ENCODE measurements around the gene ZPLD1. TPM values are rescaled to one million over a fixed set of nuclear protein-coding genes. Genes with fewer than 3 reads are reported as not detected.

Gene ZPLD1
- total and polyA plus RNA-seq, 2 of the 4 experiments (the other 2 are of a cell fraction), result under 0.01 to 0.03 TPM

- ChIA-PET CTCF (no interaction called here), POLR2A (ENCODE audit: unreplicated experiment) (no interaction called here)
- no peak overlapping the region for H3K23ac ChIP-seq (ENCODE audit: low read depth, low read length)
- H3K4me2 ChIP-seq (ENCODE audit: low read depth, low read length), result no peak overlapping the region
- dilution Hi-C loops (cut with HindIII; ENCODE audit: low sequenced_read_pairs, unreplicated experiment) (no loop called here), in situ Hi-C loops (cut with MboI; ENCODE audit: low sequenced_read_pairs) (no loop called here), intact Hi-C loops (cut with micrococcal nuclease) (no loop called here)
- H3K36me3 ChIP-seq (ENCODE audit: control insufficient read depth, insufficient read depth, low read length), result no peaks in the 10 kb centered on the region
- H3K27ac ChIP-seq (ENCODE audit: insufficient read depth, low read length), result no peak overlapping the region
- WGBS, 2 experiments (ENCODE audit: extremely low coverage in 2 of 2, insufficient read length in 1 of 2), result no CpG with 5 or more reads among the region's 2 CpGs
- H3K9me3 ChIP-seq (ENCODE audit: control insufficient read depth, insufficient read depth, low read length), result no peaks in the 10 kb centered on the region
- H3K9ac ChIP-seq (ENCODE audit: low read depth, low read length), result no peak overlapping the region
- H2BK15ac ChIP-seq (ENCODE audit: low read depth, low read length), result no peak overlapping the region
- no peak overlapping the region for H3K14ac ChIP-seq (replicated peaks; ENCODE audit: low read depth, low read length)
- no TSS peak for BruUV-seq (replicated peaks)
- H3K79me1 ChIP-seq (ENCODE audit: low read depth in 1 of 2, low read length in 2 of 2), result no peaks in the 10 kb centered on the region
- no peak overlapping the region for H4K5ac ChIP-seq (ENCODE audit: low read depth, low read length)
- no peaks in the 10 kb centered on the region for H3K27me3 ChIP-seq (ENCODE audit: control insufficient read depth, insufficient read depth, low read length)
- TF ChIP-seq CEBPB (IDR thresholded peaks at IDR 0.05; ENCODE audit: low read depth, low read length) (no peak), MXI1 (IDR thresholded peaks at IDR 0.05; ENCODE audit: borderline replicate concordance, low read depth, low read length) (no peak), RAD21 (IDR thresholded peaks at IDR 0.05; ENCODE audit: low read length) (no peak), FOS (IDR thresholded peaks at IDR 0.05; ENCODE audit: low read depth, low read length) (no peak), ELK1 (IDR thresholded peaks at IDR 0.05; ENCODE audit: borderline replicate concordance, low read depth, low read length) (no peak), RCOR1 (IDR thresholded peaks at IDR 0.05; ENCODE audit: insufficient replicate concordance, low read length) (no peak), RFX5 (IDR thresholded peaks at IDR 0.05; ENCODE audit: low read depth, low read length) (no peak), MAFK (IDR thresholded peaks at IDR 0.05; ENCODE audit: low read depth, low read length) (no peak), CTCF (conservative IDR thresholded peaks at IDR 0.05; ENCODE audit: low read depth, low read length) (no peak), NFE2L2 (IDR thresholded peaks at IDR 0.05; ENCODE audit: low read depth, low read length) (no peak), MAZ (IDR thresholded peaks at IDR 0.05; ENCODE audit: borderline replicate concordance, low read depth, low read length) (no peak), BHLHE40 (IDR thresholded peaks at IDR 0.05; ENCODE audit: low read depth, low read length) (no peak), CHD1 (IDR thresholded peaks at IDR 0.05; ENCODE audit: low read depth, low read length) (no peak), POLR2A (IDR thresholded peaks at IDR 0.05; ENCODE audit: low read depth, low read length) (no peak), SMC3 (IDR thresholded peaks at IDR 0.05; ENCODE audit: low read depth, low read length) (no peak)
- TF ChIP-seq, protein P1, sequence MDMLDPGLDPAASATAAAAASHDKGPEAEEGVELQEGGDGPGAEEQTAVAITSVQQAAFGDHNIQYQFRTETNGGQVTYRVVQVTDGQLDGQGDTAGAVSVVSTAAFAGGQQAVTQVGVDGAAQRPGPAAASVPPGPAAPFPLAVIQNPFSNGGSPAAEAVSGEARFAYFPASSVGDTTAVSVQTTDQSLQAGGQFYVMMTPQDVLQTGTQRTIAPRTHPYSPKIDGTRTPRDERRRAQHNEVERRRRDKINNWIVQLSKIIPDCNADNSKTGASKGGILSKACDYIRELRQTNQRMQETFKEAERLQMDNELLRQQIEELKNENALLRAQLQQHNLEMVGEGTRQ (IDR thresholded peaks at IDR 0.05; ENCODE audit: low read depth, low read length), result no peak
- H3K4me3 ChIP-seq (ENCODE audit: insufficient read depth, low read depth, low read length), result no peak overlapping the region
- no peak overlapping the region for H4K8ac ChIP-seq (ENCODE audit: low read depth in 2 of 2, low read length in 2 of 2)
- no peak overlapping the region for H2BK20ac ChIP-seq (ENCODE audit: low read depth, low read length)
- H4K20me1 ChIP-seq (ENCODE audit: insufficient read depth, low read length), result no peaks in the 10 kb centered on the region
- no peaks in the 10 kb centered on the region for H3K9me1 ChIP-seq (ENCODE audit: insufficient read depth, low read length)
- no peak overlapping the region for H3K18ac ChIP-seq (ENCODE audit: low read depth, low read length)
- no peak overlapping the region for H2AK9ac ChIP-seq (replicated peaks; ENCODE audit: low read depth, low read length, poor library complexity)
- H2AK5ac ChIP-seq (ENCODE audit: low read depth, low read length), result no peak overlapping the region
- DNase-seq (no peak), ATAC-seq (ENCODE audit: low read depth) (no peak)
- H4K91ac ChIP-seq (ENCODE audit: insufficient read depth, low read depth, low read length), result no peak overlapping the region
- no peak overlapping the region for H2BK120ac ChIP-seq (ENCODE audit: low read depth, low read length)
- no peaks in the 10 kb centered on the region for H3K4me1 ChIP-seq (ENCODE audit: control insufficient read depth, insufficient read depth, low read length)
- no peak overlapping the region for H2BK5ac ChIP-seq (ENCODE audit: low read depth, low read length, poor library complexity, severe bottlenecking)
- no peak overlapping the region for H3K56ac ChIP-seq (ENCODE audit: extremely low read depth, insufficient read depth, low read length)
- no peak overlapping the region for H2AFZ ChIP-seq (replicated peaks; ENCODE audit: low read length, poor library complexity)
- H3K4ac ChIP-seq (ENCODE audit: low read depth, low read length), result no peak overlapping the region
Observed at GRCh38 chr3:102505542-102505941, 70.7 kb downstream of the ZPLD1 start.
